Upper lobe of left lung (tissue), 6 donors: ENCODE measurements around the gene BRDT. TPM values are rescaled to one million over a fixed set of nuclear protein-coding genes. Genes with fewer than 3 reads are reported as not detected.

Experiments
- ATAC-seq, 2 donors: fragments of 200-7000 bp; cut with Tn5 transposase; one replicate each; pipeline ENCODE4 v1.9.1; 2022; ENCODE audit warnings: mild to moderate bottlenecking in 2 of 2, moderate library complexity in 2 of 2; ENCODE audit not compliant: low FRiP score in 2 of 2
- DNase-seq, 2 donors: peaks; one replicate each; pipeline ENCODE4 v3.0.0-alpha.2; 2019 to 2020
- H3K27ac ChIP-seq, 4 donors: fragments of 200-600 bp; sonication (generic); one replicate each; pipeline ENCODE4 v1.5.1; 2016 to 2019
- H3K27me3 ChIP-seq, 4 donors: fragments of 200-600 bp; sonication (generic); one replicate each; pipeline ENCODE4 v1.5.1; 2017 to 2019
- H3K36me3 ChIP-seq, 4 donors: fragments of 200-600 bp; sonication (generic); one replicate each; pipeline ENCODE4 v1.5.1; 2016 to 2019
- H3K4me1 ChIP-seq, 4 donors: fragments of 200-600 bp; sonication (generic); one replicate each; pipeline ENCODE4 v1.5.1; 2018 to 2019
- H3K4me3 ChIP-seq, 4 donors: fragments of 200-600 bp; sonication (generic); one replicate each; pipeline ENCODE4 v1.5.1; 2017 to 2019; ENCODE audit warnings: mild to moderate bottlenecking in 2 of 4, moderate library complexity in 1 of 4
- H3K9me3 ChIP-seq, 4 donors: fragments of 200-600 bp; sonication (generic); one replicate each; pipeline ENCODE4 v1.5.1; 2018 to 2019
- EP300 ChIP-seq, 4 donors: sonication (generic); formaldehyde crosslinking; IDR thresholded peaks; one replicate each; pipeline ENCODE4 v1.5.1; 2017; ENCODE audit warnings: antibody characterized with exemption in 4 of 4, control low read depth in 2 of 4
- POLR2A ChIP-seq, 4 donors: fragments of 450-650 bp; IDR thresholded peaks; one replicate each; pipeline ENCODE4 v1.5.1; 2016 to 2017; ENCODE audit warnings: antibody characterized with exemption in 4 of 4, mild to moderate bottlenecking in 2 of 4
- POLR2AphosphoS5 ChIP-seq, 2 donors: sonication (generic); formaldehyde crosslinking; IDR thresholded peaks; one replicate each; pipeline ENCODE4 v1.5.1; 2017; ENCODE audit warnings: antibody characterized with exemption in 2 of 2
- WGBS, 2 donors: methylation state at CpG; one replicate each; pipeline ENCODE4 v1.1.5; 2017 to 2018; 5-methylcytosine and 5-hydroxymethylcytosine counted together
- total RNA-seq, 6 donors: library from RNA; depleted of rRNA in 4 of 6; stranded (reverse); fragments of >200 nt in 4 of 6; gene quantifications; one replicate each; pipeline versions ENCODE4 v1.1.0 to v1.2.1, GENCODE V29; 2016 to 2021
- TF ChIP-seq, protein P1 (sequence below), 6 experiments: fragments of 450-650 bp in 4 of 6; fragments of 200-600 bp in 2 of 6; sonication (generic) in 2 of 6; IDR thresholded peaks; one replicate each; pipeline ENCODE4 v1.5.1; 2016 to 2019; ENCODE audit warnings: antibody characterized with exemption in 6 of 6
- donor health status: DM: no; HTN: no; CAD: no; lungs with moderate emphysema.
- donor health status: DM: no; HTN: yes; CAD: no; lungs with severe emphysema.

The BRDT gene
- total RNA-seq, 6 donors from 2014 or later, result not detected

DNA sequence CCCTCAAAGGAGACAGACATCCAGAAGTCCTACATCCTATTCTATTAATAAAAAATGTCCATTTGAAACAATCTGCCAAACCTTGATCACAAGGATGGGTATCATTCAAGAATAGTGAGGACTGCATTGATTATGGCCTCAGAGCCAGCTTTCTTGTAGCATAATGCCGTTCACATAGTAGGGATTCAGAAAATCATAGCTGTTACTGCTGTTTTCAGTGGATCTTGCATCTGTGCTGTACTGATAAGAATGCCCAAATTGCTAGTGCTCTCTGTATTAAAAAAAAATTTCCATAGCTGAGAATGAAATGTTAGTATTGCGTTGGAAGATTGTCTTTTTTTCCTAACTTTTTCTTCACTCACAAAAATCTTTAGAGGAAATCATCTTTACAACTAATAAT, 19.1 kb downstream of the BRDT start:
- WGBS, 2 donors, result 84 to 90% methylated on average over 2 of the region's 2 CpGs
- no peak for DNase-seq
- no peak overlapping the region for H3K4me3 ChIP-seq
- no peak overlapping the region for H3K27ac ChIP-seq
- no peaks in the 10 kb centered on the region for H3K27me3 ChIP-seq
- no peak for ATAC-seq
- H3K36me3 ChIP-seq, result no peaks in the 10 kb centered on the region
- H3K4me1 ChIP-seq, result no peaks in the 10 kb centered on the region
- no peak for TF ChIP-seq EP300 (IDR thresholded peaks at IDR 0.05)
- TF ChIP-seq POLR2A (IDR thresholded peaks at IDR 0.05), result no peak
- TF ChIP-seq, protein P1, sequence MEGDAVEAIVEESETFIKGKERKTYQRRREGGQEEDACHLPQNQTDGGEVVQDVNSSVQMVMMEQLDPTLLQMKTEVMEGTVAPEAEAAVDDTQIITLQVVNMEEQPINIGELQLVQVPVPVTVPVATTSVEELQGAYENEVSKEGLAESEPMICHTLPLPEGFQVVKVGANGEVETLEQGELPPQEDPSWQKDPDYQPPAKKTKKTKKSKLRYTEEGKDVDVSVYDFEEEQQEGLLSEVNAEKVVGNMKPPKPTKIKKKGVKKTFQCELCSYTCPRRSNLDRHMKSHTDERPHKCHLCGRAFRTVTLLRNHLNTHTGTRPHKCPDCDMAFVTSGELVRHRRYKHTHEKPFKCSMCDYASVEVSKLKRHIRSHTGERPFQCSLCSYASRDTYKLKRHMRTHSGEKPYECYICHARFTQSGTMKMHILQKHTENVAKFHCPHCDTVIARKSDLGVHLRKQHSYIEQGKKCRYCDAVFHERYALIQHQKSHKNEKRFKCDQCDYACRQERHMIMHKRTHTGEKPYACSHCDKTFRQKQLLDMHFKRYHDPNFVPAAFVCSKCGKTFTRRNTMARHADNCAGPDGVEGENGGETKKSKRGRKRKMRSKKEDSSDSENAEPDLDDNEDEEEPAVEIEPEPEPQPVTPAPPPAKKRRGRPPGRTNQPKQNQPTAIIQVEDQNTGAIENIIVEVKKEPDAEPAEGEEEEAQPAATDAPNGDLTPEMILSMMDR (IDR thresholded peaks at IDR 0.05), result no peak
- no peak for TF ChIP-seq POLR2AphosphoS5 (IDR thresholded peaks at IDR 0.05)
- H3K9me3 ChIP-seq, result no peaks in the 10 kb centered on the region

DNA sequence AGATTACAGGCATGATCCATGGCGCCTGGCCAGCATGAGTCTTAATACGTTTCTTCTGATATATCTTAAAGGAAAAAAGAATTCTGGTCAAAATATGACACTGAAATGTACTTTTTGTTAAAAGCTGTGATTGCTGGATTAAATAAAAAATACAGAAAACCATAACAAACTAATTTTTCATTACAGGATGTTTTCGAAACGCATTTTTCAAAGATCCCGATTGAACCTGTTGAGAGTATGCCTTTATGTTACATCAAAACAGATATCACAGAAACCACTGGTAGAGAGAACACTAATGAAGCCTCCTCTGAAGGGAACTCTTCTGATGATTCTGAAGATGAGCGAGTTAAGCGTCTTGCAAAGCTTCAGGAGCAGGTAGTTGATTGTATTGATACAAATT, 30.2 kb downstream of the BRDT start:
- no peaks in the 10 kb centered on the region for H3K36me3 ChIP-seq
- H3K27me3 ChIP-seq, result no peaks in the 10 kb centered on the region
- no peaks in the 10 kb centered on the region for H3K9me3 ChIP-seq
- no peak overlapping the region for H3K27ac ChIP-seq
- no peaks in the 10 kb centered on the region for H3K4me1 ChIP-seq
- no peak for TF ChIP-seq POLR2AphosphoS5 (IDR thresholded peaks at IDR 0.05)
- TF ChIP-seq EP300 (IDR thresholded peaks at IDR 0.05), result no peak
- no peak for TF ChIP-seq POLR2A (IDR thresholded peaks at IDR 0.05)
- TF ChIP-seq, protein P1 (IDR thresholded peaks at IDR 0.05), result no peak
- no peak for DNase-seq
- 94 to 97% methylated on average over 7 of the region's 7 CpGs for WGBS, 2 donors
- H3K4me3 ChIP-seq, result no peak overlapping the region
- no peak for ATAC-seq

DNA sequence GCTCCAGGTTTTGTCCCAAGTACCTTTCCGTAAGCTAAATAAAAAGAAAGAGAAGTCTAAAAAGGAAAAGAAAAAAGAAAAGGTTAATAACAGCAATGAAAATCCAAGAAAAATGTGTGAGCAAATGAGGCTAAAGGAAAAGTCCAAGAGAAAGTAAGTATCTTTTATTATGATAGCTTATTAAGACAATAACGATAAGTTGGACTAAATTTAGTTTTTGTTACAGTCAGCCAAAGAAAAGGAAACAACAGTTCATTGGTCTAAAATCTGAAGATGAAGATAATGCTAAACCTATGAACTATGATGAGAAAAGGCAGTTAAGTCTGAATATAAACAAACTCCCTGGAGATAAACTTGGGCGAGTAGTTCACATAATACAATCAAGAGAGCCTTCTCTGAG, 31.5 kb downstream of the BRDT start:
- Histone ChIP-seq H3K27me3 (no peaks in the 10 kb centered on the region), H3K36me3 (no peaks in the 10 kb centered on the region), H3K4me3 (no peak overlapping the region), H3K4me1 (no peaks in the 10 kb centered on the region), H3K9me3 (no peaks in the 10 kb centered on the region), H3K27ac (no peak overlapping the region)
- no peak for ATAC-seq
- 67 to 71% methylated on average over 3 of the region's 3 CpGs for WGBS, 2 donors
- TF ChIP-seq, protein P1 (IDR thresholded peaks at IDR 0.05), result no peak
- TF ChIP-seq POLR2AphosphoS5 (IDR thresholded peaks at IDR 0.05), result no peak
- no peak for TF ChIP-seq EP300 (IDR thresholded peaks at IDR 0.05)
- no peak for TF ChIP-seq POLR2A (IDR thresholded peaks at IDR 0.05)
- DNase-seq, result no peak

DNA sequence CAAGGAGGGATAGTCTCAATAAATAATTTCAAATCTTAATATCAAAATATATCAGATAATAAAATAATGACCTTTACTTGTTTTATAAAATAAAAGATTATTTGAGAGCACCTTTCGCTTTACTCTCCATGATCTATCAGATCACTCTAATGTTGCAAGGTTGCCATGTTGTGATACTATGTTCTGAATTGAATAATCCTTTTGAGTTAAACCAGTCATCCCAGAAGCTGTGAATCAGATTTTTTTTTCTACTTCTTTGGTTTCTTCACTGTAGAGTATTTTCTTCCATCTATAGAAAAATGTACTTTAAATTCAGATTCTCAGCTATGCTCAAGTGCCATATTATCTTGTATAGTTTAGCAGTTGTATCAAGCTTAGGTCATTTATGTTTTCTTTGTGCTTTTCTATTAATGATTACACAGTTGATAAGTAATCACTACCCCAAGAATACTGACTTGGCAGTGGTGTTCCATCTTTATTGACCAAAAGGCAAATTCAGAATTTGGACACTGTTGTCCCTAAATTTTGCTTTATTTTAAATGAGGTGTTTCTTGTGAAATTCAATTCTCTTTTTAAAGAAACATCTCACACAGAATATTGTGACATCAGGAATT, 32.9 kb downstream of the BRDT start:
- Histone ChIP-seq H3K36me3 (no peaks in the 10 kb centered on the region), H3K4me3 (no peak overlapping the region), H3K9me3 (no peaks in the 10 kb centered on the region), H3K27me3 (no peaks in the 10 kb centered on the region), H3K4me1 (no peaks in the 10 kb centered on the region), H3K27ac (no peak overlapping the region)
- no peak for TF ChIP-seq EP300 (IDR thresholded peaks at IDR 0.05)
- TF ChIP-seq POLR2AphosphoS5 (IDR thresholded peaks at IDR 0.05), result no peak
- TF ChIP-seq POLR2A (IDR thresholded peaks at IDR 0.05), result no peak
- TF ChIP-seq, protein P1 (IDR thresholded peaks at IDR 0.05), result no peak
- no peak for DNase-seq
- ATAC-seq, result no peak
- 36 to 45% methylated on average over 1 of the region's 1 CpG for WGBS, 2 donors

DNA sequence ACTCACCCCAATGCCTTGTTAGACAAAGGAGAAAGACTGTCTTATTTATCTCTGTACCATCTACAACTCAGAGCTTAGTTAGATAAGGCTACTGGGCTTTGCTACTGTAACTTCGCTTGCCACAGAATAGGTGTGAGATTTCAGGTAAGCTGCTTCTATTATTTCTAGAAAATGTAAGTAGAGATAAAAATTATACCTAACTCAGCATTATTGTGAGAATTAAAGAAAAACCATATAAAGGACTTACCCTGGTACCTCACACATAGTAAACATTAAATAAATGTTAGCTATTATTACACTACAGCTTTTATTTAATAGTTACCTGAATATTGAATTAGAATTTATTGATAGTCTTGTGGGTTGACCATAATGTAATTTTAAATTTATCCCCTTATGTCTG, 44.1 kb downstream of the BRDT start:
- H3K4me1 ChIP-seq, result no peaks in the 10 kb centered on the region
- ATAC-seq, result no peak
- H3K27ac ChIP-seq, result no peak overlapping the region
- H3K4me3 ChIP-seq, result no peak overlapping the region
- H3K36me3 ChIP-seq, result no peaks in the 10 kb centered on the region
- no peaks in the 10 kb centered on the region for H3K27me3 ChIP-seq
- WGBS, 2 donors, result 91 to 97% methylated on average over 1 of the region's 1 CpG
- H3K9me3 ChIP-seq, result no peaks in the 10 kb centered on the region
- DNase-seq, result no peak
- TF ChIP-seq POLR2A (IDR thresholded peaks at IDR 0.05), result no peak
- TF ChIP-seq EP300 (IDR thresholded peaks at IDR 0.05), result no peak
- TF ChIP-seq, protein P1 (IDR thresholded peaks at IDR 0.05), result no peak
- no peak for TF ChIP-seq POLR2AphosphoS5 (IDR thresholded peaks at IDR 0.05)
